Mucosa of descending colon (tissue), 3 donors: ENCODE data around the gene YES1. TPM values are rescaled to one million over a fixed set of nuclear protein-coding genes. Genes with fewer than 3 reads are reported as not detected.

Experiments
- ATAC-seq: fragments of 200-7000 bp; cut with Tn5 transposase; one replicate; pipeline ENCODE4 v1.9.1; 2020; ENCODE audit warnings: mild to moderate bottlenecking, moderate library complexity
- DNase-seq, 3 donors: peaks; one replicate each; pipeline ENCODE4 v3.0.0-alpha.2; 2020
- H3K36me3 ChIP-seq: fragments of 200-600 bp; one replicate; pipeline ENCODE4 v1.8.0; 2021; ENCODE audit warnings: low read depth, mild to moderate bottlenecking
- H3K4me1 ChIP-seq: fragments of 200-600 bp; one replicate; pipeline ENCODE4 v1.8.0; 2021; ENCODE audit warnings: low read depth, mild to moderate bottlenecking
- H3K4me3 ChIP-seq: fragments of 200-600 bp; one replicate; pipeline ENCODE4 v1.8.0; 2021; ENCODE audit warnings: mild to moderate bottlenecking
- H3K9me3 ChIP-seq: fragments of 200-600 bp; one replicate; pipeline ENCODE4 v1.8.0; 2021; ENCODE audit warnings: mild to moderate bottlenecking
- CTCF ChIP-seq: fragments of 200-600 bp; IDR thresholded peaks from one replicate; pipeline ENCODE4 v1.8.0; 2022; ENCODE audit warnings: antibody characterized with exemption, mild to moderate bottlenecking
- intact Hi-C, 2 donors: fragments of 100-400 bp; cut with DNase I in 1 of 2; cut with micrococcal nuclease in 1 of 2; formaldehyde crosslinking; loops; one replicate each; pipeline versions ENCODE4 v1.11.0 to v1.11.1; 2022; cut with DNase I, micrococcal nuclease
- total RNA-seq, 3 donors: library from RNA; stranded (reverse); fragmentation: NEBNext Ultra II Directional in 2 of 3; extraction: Animal tissue kit (Norgen Biotek cat#: 25700) in 2 of 3; gene quantifications; one replicate each; pipeline versions ENCODE4 v1.2.1 to v1.2.4, GENCODE V29; 2021 to 2023
- donor health status: DM: no; HTN: no; CAD: no; lungs with moderate emphysema.
- donor health status: DM: no; HTN: no; CAD: no.
- donor health status: DM: no; HTN: yes; CAD: no.

The YES1 gene
- total RNA-seq, 3 donors from 2014 or later, result 48.2 to 63.2 (median 52.2) TPM

GRCh38 chr18:675307-675706, 136.7 kb downstream of the YES1 start:
- Histone ChIP-seq H3K36me3 (no peaks in the 10 kb centered on the region), H3K9me3 (no peaks in the 10 kb centered on the region), H3K4me1 (no peaks in the 10 kb centered on the region), H3K4me3 (no peak overlapping the region)
- DNase-seq (no peak), ATAC-seq (no peak)
- intact Hi-C loops, result no loop called here
- TF ChIP-seq CTCF, result no peak

GRCh38 chr18:673769-674168, 138.3 kb downstream of the YES1 start:
- ATAC-seq, result no peak
- no peaks in the 10 kb centered on the region for H3K9me3 ChIP-seq
- H3K36me3 ChIP-seq, result no peaks in the 10 kb centered on the region
- no peak for TF ChIP-seq CTCF
- intact Hi-C loops, result no loop called here
- H3K4me1 ChIP-seq, result no peaks in the 10 kb centered on the region
- H3K4me3 ChIP-seq, result no peak overlapping the region
- no peak for DNase-seq

GRCh38 chr18:673317-673716, 138.7 kb downstream of the YES1 start:
- no peak for DNase-seq
- Histone ChIP-seq H3K4me1 (no peaks in the 10 kb centered on the region), H3K36me3 (no peaks in the 10 kb centered on the region), H3K4me3 (no peak overlapping the region), H3K9me3 (no peaks in the 10 kb centered on the region)
- no peak for ATAC-seq
- no peak for TF ChIP-seq CTCF
- intact Hi-C loops, result no loop called here

Other genes with a start within 250 kb of the YES1 start
- gene CETN1, start 231.9 kb downstream of the YES1 start, total RNA-seq, result not detected
- not detected for gene CLUL1, start 215.3 kb downstream of the YES1 start, total RNA-seq
- gene TYMS, start 154.6 kb downstream of the YES1 start, total RNA-seq, result 10 to 100 TPM in 2 of 3 donors, 1 to 10 TPM in 1; 7.2 to 42.1 (median 16.3) TPM
- gene ENOSF1, start 99.6 kb downstream of the YES1 start, total RNA-seq, result 100 to 1,000 TPM in 1 of 3 donors, 10 to 100 TPM in 2; 72.0 to 132 (median 95.2) TPM
- 1 to 10 TPM in 1 of 3 donors, under 1 TPM in 2; 0.17 to 3.4 (median 0.41) TPM for gene ADCYAP1, start 92.6 kb upstream of the YES1 start, total RNA-seq